ENCODE measurements around the gene ZNF638. TPM values are rescaled to one million over a fixed set of nuclear protein-coding genes. Genes with fewer than 3 reads are reported as not detected.

Gene ZNF638
- total and polyA plus RNA-seq, 3 donors from 2014 or later: 65.0 to 226 (median 207) TPM

- Histone ChIP-seq H3K36me3 (ENCODE audit: low read depth, missing control alignments) (no peaks in the 10 kb centered on the region), H3K27me3 (no peaks in the 10 kb centered on the region), H3K4me3 (no peak overlapping the region), H3K4me1 (no peaks in the 10 kb centered on the region), H3K27ac (no peak overlapping the region), H3K9me3 (no peaks in the 10 kb centered on the region)
- TF ChIP-seq POLR2A (IDR thresholded peaks at IDR 0.05) (no peak), CTCF (IDR thresholded peaks at IDR 0.05) (no peak)
- intact Hi-C loops (cut with DNase I; ENCODE audit: low total_unique reads): no loop called here
- DNase-seq: no peak
- 46 to 67% methylated on average over 1 of the region's 1 CpG for WGBS, 2 donors
Measured at GRCh38 chr2:71385012-71385411, 53.4 kb downstream of the ZNF638 start.

GRCh38 chr2:71388214-71388613 lies 56.6 kb downstream of the ZNF638 start:
- no peaks in the 10 kb centered on the region for H3K9me3 ChIP-seq
- no peaks in the 10 kb centered on the region for H3K27me3 ChIP-seq
- TF ChIP-seq POLR2A (IDR thresholded peaks at IDR 0.05) (no peak), CTCF (IDR thresholded peaks at IDR 0.05) (no peak)
- no peak overlapping the region for H3K4me3 ChIP-seq
- no peaks in the 10 kb centered on the region for H3K36me3 ChIP-seq (ENCODE audit: low read depth, missing control alignments)
- intact Hi-C loops (cut with DNase I; ENCODE audit: low total_unique reads): no loop called here
- no peak overlapping the region for H3K27ac ChIP-seq
- no peaks in the 10 kb centered on the region for H3K4me1 ChIP-seq
- no peak for DNase-seq
- WGBS, 2 donors: 93 to 97% methylated on average over 16 of the region's 16 CpGs

GRCh38 chr2:71389384-71390072 lies 57.9 kb downstream of the ZNF638 start:
- H3K27me3 ChIP-seq: no peaks in the 10 kb centered on the region
- intact Hi-C loops (cut with DNase I; ENCODE audit: low total_unique reads): no loop called here
- H3K36me3 ChIP-seq (ENCODE audit: low read depth, missing control alignments): no peaks in the 10 kb centered on the region
- no peak overlapping the region for H3K4me3 ChIP-seq
- H3K9me3 ChIP-seq: no peaks in the 10 kb centered on the region
- TF ChIP-seq POLR2A (IDR thresholded peaks at IDR 0.05) (no peak), CTCF (IDR thresholded peaks at IDR 0.05) (no peak)
- no peak for DNase-seq
- no peaks in the 10 kb centered on the region for H3K4me1 ChIP-seq
- 96 to 97% methylated on average over 12 of the region's 12 CpGs for WGBS, 2 donors
- H3K27ac ChIP-seq: no peak overlapping the region

- no peak for DNase-seq
- intact Hi-C loops (cut with DNase I; ENCODE audit: low total_unique reads): no loop called here
- 83 to 91% methylated on average over 8 of the region's 8 CpGs for WGBS, 2 donors
- no peak overlapping the region for H3K27ac ChIP-seq
- H3K4me1 ChIP-seq: no peaks in the 10 kb centered on the region
- H3K9me3 ChIP-seq: no peaks in the 10 kb centered on the region
- H3K36me3 ChIP-seq (ENCODE audit: low read depth, missing control alignments): no peaks in the 10 kb centered on the region
- H3K4me3 ChIP-seq: no peak overlapping the region
- TF ChIP-seq POLR2A (IDR thresholded peaks at IDR 0.05) (no peak), CTCF (IDR thresholded peaks at IDR 0.05) (no peak)
- H3K27me3 ChIP-seq: no peaks in the 10 kb centered on the region
Measured at GRCh38 chr2:71393216-71393615, 61.6 kb downstream of the ZNF638 start.

- no peak for DNase-seq
- 93 to 94% methylated on average over 10 of the region's 10 CpGs for WGBS, 2 donors
Measured at GRCh38 chr2:71395471-71395870, 63.9 kb downstream of the ZNF638 start.

More at GRCh38 chr2:71395471-71395870, 63.9 kb downstream of the ZNF638 start:
- TF ChIP-seq POLR2A (IDR thresholded peaks at IDR 0.05) (no peak), CTCF (IDR thresholded peaks at IDR 0.05) (no peak)
- H3K4me1 ChIP-seq: no peaks in the 10 kb centered on the region
- intact Hi-C loops (cut with DNase I; ENCODE audit: low total_unique reads): no loop called here
- no peak overlapping the region for H3K27ac ChIP-seq
- H3K4me3 ChIP-seq: no peak overlapping the region
- H3K27me3 ChIP-seq: no peaks in the 10 kb centered on the region
- H3K36me3 ChIP-seq (ENCODE audit: low read depth, missing control alignments): no peaks in the 10 kb centered on the region
- no peaks in the 10 kb centered on the region for H3K9me3 ChIP-seq
